A673 (cell line): Measurements from ENCODE around the gene AFAP1. TPM values are rescaled to one million over a fixed set of nuclear protein-coding genes. Genes with fewer than 3 reads are reported as not detected.

Source experiments
- BruUV-seq: library from RNA; stranded (reverse); fragments of 400-500 nt; replicated peaks from 2 replicates; lab custom pipeline; 2021; lab: Mats Ljungman, UMichigan
- CTCF ChIA-PET: fragments of 300-600 bp; sonication (Branson Sonifier 250); formaldehyde crosslinking; loops from one replicate; lab custom pipeline; 2022; ENCODE audit warnings: antibody characterized with exemption; lab: Charles Lee
- POLR2A ChIA-PET: fragments of 300-600 bp; sonication (Branson Sonifier 250); formaldehyde crosslinking; loops from one replicate; lab custom pipeline; 2022; ENCODE audit warnings: antibody characterized with exemption; ENCODE audit not compliant: low non-redundant PET; lab: Charles Lee
- DNase-seq: peaks from one replicate; pipeline ENCODE4 v3.0.0-alpha.2; 2015; ENCODE audit warnings: low spot score
- H3K27ac ChIP-seq: fragments of 200-600 bp; sonication (generic); 2 replicates; pipeline ENCODE4 v1.5.1; 2016; ENCODE audit warnings: mixed run types, low read depth, mild to moderate bottlenecking, mixed read lengths, antibody characterized with exemption, low read length; ENCODE audit not compliant: poor library complexity, severe bottlenecking
- H3K27me3 ChIP-seq: fragments of 200-600 bp; sonication (generic); replicated peaks from 2 replicates; pipeline ENCODE4 v1.6.1; 2017; ENCODE audit warnings: mixed run types, low read depth, mild to moderate bottlenecking, mixed read lengths, antibody characterized with exemption, low read length; ENCODE audit not compliant: insufficient read depth, poor library complexity
- H3K36me3 ChIP-seq: fragments of 200-600 bp; sonication (generic); 2 replicates; pipeline ENCODE4 v1.6.1; 2016; ENCODE audit warnings: mixed run types, mild to moderate bottlenecking, mixed read lengths, antibody characterized with exemption, low read length; ENCODE audit not compliant: insufficient read depth, poor library complexity, severe bottlenecking
- H3K4me1 ChIP-seq: fragments of 200-600 bp; sonication (generic); 2 replicates; pipeline ENCODE4 v1.6.1; 2017; ENCODE audit warnings: mixed run types, mild to moderate bottlenecking, mixed read lengths, antibody characterized with exemption, low read length; ENCODE audit not compliant: insufficient read depth, poor library complexity, severe bottlenecking
- H3K4me3 ChIP-seq: fragments of 200-600 bp; sonication (generic); 2 replicates; pipeline ENCODE4 v1.5.1; 2016; ENCODE audit warnings: low read depth, mixed run types, mild to moderate bottlenecking, mixed read lengths, low read length; ENCODE audit not compliant: poor library complexity, severe bottlenecking
- H3K9me3 ChIP-seq: fragments of 200-600 bp; sonication (generic); 2 replicates; pipeline ENCODE4 v1.6.1; 2016; ENCODE audit warnings: mixed run types, low read depth, mild to moderate bottlenecking, mixed read lengths, antibody characterized with exemption, low read length; ENCODE audit not compliant: poor library complexity, severe bottlenecking
- EZH2 ChIP-seq: fragments of 200-600 bp; sonication (generic); IDR thresholded peaks from 2 replicates; pipeline ENCODE4 v1.6.1; 2017; ENCODE audit warnings: borderline replicate concordance, low read depth, mild to moderate bottlenecking, mixed read lengths, antibody characterized with exemption, low read length; ENCODE audit not compliant: poor library complexity, severe bottlenecking
- intact Hi-C: fragments of 100-400 bp; cut with micrococcal nuclease; formaldehyde crosslinking; loops from one replicate; pipeline ENCODE4 v1.10.0; 2022; ENCODE audit not compliant: unreplicated experiment
- total RNA-seq: library from RNA; stranded (reverse); gene quantifications from 2 replicates; pipeline ENCODE4 v1.2.3, GENCODE V29; 2021
- TF ChIP-seq, protein P1 (sequence below): fragments of 300-800, 200-600 bp; sonication (generic); conservative IDR thresholded peaks from 2 replicates; pipeline ENCODE4 v1.5.1; 2017; ENCODE audit warnings: low read depth, mild to moderate bottlenecking, antibody characterized with exemption, low read length, moderate library complexity, mixed read lengths

AFAP1 gene
- total RNA-seq, 1 experiment from 2014 or later: 42.6 TPM

DNA sequence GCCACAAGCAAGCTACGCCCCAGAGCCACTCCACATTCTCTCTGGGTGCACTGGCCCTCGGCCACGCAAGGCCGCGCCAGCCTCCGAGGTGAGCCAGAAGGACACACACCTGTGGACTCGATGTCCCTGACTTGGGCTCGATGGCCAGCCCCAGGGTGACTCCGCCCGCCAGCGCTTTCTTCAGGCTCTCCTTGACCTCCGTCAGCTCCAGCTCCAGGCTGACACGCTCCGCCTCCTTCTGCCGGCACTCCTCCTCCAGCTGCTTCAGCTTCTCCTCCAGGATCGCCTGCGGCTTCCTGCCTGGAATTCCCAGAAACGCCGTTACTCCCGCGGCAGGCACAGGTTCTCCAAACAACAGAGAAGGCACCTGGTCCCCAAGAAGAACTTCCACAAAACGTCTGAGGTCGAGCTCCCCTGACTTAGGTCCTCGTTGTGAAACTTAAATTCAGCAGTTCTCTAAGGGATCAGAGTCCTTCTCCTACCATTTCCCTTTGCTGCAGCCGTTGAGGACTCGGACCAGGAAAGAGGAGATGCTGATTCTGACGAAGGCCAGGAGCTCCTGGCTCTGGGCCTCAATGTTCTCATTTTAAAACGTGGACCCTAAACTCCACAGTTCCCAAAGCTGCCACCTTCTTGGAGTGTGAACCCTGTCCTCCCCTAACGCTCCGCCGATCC lies 166.8 kb downstream of the AFAP1 start:
- ChIA-PET CTCF (interaction anchor here (0.6 kb wide), 1 partner anchor 29 kb away, joined by 7 read pairs; no protein-coding TSS in a partner anchor), POLR2A (no interaction called here)
- H3K27me3 ChIP-seq: no peaks in the 10 kb centered on the region
- H3K36me3 ChIP-seq: peaks cover 32% of the 10 kb centered on the region
- no peak overlapping the region for H3K4me3 ChIP-seq
- H3K4me1 ChIP-seq: peaks cover 8% of the 10 kb centered on the region
- intact Hi-C loops: no loop called here
- no peak for TF ChIP-seq EZH2
- TF ChIP-seq, protein P1, sequence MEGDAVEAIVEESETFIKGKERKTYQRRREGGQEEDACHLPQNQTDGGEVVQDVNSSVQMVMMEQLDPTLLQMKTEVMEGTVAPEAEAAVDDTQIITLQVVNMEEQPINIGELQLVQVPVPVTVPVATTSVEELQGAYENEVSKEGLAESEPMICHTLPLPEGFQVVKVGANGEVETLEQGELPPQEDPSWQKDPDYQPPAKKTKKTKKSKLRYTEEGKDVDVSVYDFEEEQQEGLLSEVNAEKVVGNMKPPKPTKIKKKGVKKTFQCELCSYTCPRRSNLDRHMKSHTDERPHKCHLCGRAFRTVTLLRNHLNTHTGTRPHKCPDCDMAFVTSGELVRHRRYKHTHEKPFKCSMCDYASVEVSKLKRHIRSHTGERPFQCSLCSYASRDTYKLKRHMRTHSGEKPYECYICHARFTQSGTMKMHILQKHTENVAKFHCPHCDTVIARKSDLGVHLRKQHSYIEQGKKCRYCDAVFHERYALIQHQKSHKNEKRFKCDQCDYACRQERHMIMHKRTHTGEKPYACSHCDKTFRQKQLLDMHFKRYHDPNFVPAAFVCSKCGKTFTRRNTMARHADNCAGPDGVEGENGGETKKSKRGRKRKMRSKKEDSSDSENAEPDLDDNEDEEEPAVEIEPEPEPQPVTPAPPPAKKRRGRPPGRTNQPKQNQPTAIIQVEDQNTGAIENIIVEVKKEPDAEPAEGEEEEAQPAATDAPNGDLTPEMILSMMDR: no peak
- H3K9me3 ChIP-seq: no peaks in the 10 kb centered on the region
- DNase-seq: no peak
- no peak overlapping the region for H3K27ac ChIP-seq
- BruUV-seq: no TSS peak

DNA sequence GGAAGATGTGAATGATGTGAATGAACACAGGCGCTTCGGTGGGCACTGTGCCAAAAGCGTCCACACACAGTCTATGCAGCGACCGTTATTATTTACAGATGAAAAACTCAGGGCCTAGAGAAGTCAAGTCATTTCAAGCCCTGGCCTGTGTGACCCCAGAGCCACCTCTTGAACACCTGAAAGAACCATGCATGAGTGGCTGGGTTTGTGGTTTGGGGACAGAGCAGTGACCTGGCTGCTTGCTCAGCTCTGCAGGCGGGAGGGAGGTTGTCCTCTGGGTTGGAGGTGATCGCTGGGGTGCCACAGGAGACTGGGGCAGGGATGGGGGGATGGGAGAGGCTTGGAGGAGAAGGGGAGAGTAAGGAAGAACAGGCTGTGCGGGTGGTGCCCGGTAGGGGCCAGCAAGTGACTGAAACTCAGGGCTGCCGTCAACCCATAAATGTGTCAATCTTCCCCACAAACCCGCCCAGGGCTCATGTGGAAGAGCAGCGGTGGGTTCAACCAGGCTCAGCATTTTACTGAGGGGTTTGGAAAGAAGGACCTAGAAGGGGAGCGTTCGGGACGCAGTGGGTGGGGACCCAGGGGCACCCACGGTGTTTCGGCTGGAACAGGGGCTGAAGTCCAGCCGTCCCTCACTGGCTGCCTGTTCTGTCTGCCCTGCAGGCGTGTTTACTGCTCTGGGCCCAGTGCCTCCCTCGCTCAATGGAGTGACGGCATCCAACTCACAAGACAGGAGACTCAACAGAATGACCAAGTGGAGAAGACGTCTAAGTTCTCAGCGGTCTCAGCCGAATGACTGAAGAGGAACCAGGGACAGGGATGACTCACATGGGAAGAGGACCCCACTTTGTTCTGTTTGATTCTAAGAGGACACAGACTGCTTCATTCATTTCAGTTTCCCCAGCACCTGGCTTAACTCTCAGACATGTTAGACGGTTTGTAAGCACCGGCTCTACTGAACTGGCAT lies 167.8 kb downstream of the AFAP1 start:
- Histone ChIP-seq H3K9me3 (no peaks in the 10 kb centered on the region), H3K36me3 (peaks cover 29% of the 10 kb centered on the region), H3K4me1 (peaks cover 10% of the 10 kb centered on the region), H3K27me3 (no peaks in the 10 kb centered on the region), H3K4me3 (no peak overlapping the region), H3K27ac (no peak overlapping the region)
- ChIA-PET CTCF (interaction anchor here (1.4 to 2.3 kb wide), 2 partner anchors 30 to 216 kb away, joined by 3 to 19 read pairs; no protein-coding TSS in a partner anchor), POLR2A (no interaction called here)
- TF ChIP-seq EZH2: no peak
- TF ChIP-seq, protein P1: no peak
- no TSS peak for BruUV-seq
- DNase-seq: no peak
- intact Hi-C loops: loop anchor here (2.0 kb wide), 1 partner anchor 31 kb away; no protein-coding TSS in a partner anchor

DNA sequence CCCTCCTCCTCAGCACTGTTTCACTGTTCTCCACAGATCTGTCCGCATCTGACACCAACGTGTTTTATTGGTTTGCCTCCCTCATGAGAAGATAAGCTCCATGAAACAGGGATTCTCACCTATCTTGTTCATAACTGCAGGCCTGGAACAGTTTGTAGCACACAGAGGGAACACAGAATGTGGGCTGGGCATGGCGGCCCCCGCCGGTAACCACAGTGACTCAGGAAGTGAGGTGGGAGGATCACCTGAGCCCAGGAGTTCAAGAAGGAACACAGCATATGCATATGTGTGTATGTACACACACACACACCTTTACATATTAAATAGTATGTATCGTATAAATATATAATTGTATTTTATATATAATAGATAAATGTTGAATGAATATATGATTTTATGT lies 168.6 kb downstream of the AFAP1 start:
- H3K27ac ChIP-seq: no peak overlapping the region
- BruUV-seq: no TSS peak
- TF ChIP-seq, protein P1: no peak
- no peak for TF ChIP-seq EZH2

More for the DNA sequence above, 168.6 kb downstream of the AFAP1 start:
- no peaks in the 10 kb centered on the region for H3K27me3 ChIP-seq
- CTCF ChIA-PET: interaction anchor here (1.1 to 2.3 kb wide), 3 partner anchors 31 to 217 kb away, joined by 3 to 19 read pairs (median 4); no protein-coding TSS in a partner anchor
- peaks cover 10% of the 10 kb centered on the region for H3K4me1 ChIP-seq
- POLR2A ChIA-PET: no interaction called here
- intact Hi-C loops: loop anchor here (2.0 kb wide), 1 partner anchor 32 kb away; no protein-coding TSS in a partner anchor
- H3K4me3 ChIP-seq: no peak overlapping the region
- no peaks in the 10 kb centered on the region for H3K9me3 ChIP-seq
- peaks cover 29% of the 10 kb centered on the region for H3K36me3 ChIP-seq
- DNase-seq: no peak
